ENCODE measurements around the gene UCHL1. TPM values are rescaled to one million over a fixed set of nuclear protein-coding genes. Genes with fewer than 3 reads are reported as not detected.

UCHL1 gene
- total RNA-seq, 1 donor from 2014 or later = 168 TPM

DNA sequence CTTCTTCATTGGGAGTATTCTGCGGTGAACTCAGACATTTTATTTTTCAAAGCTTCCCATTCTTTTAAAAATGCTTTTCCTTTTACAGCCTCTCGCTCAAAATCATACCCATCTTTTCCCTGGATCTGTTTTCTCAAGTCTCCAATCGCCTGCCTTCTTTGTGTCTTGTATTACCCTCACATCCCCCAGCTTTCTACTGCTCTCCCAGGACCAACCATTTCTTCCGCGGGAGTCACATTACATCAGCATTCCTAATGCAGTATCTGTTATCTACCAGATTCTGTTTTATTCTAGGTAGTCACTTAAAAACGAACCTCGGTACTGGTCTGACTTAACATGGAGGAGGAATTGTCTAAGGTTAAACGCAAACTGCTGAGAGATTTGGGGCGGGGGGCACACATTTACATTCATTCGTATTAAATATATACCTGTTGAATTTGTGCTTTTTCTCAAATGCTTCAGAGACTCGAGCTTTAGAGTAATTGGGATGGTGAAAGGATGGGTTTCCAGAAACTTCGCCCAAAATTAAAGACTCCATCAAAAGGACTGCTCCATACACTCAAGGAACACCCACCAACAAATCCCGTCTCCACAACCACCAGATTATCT lies 493 bp upstream of the UCHL1 start:
- Mint-ChIP-seq H3K27me3 (ENCODE audit: unreplicated experiment) (peaks cover 28% of the 10 kb centered on the region), H3K9me3 (ENCODE audit: unreplicated experiment) (no peaks in the 10 kb centered on the region), H3K27ac (ENCODE audit: unreplicated experiment) (peak overlapping the region; percentile 24), H3K4me1 (ENCODE audit: unreplicated experiment) (peaks cover 24% of the 10 kb centered on the region), H3K4me3 (ENCODE audit: unreplicated experiment) (peak overlapping the region; percentile 79), H3K36me3 (ENCODE audit: unreplicated experiment) (peaks cover 7% of the 10 kb centered on the region)
- DNase-seq (ENCODE audit: extremely low spot score, unreplicated experiment) = no peak
- TF ChIP-seq, protein P1, sequence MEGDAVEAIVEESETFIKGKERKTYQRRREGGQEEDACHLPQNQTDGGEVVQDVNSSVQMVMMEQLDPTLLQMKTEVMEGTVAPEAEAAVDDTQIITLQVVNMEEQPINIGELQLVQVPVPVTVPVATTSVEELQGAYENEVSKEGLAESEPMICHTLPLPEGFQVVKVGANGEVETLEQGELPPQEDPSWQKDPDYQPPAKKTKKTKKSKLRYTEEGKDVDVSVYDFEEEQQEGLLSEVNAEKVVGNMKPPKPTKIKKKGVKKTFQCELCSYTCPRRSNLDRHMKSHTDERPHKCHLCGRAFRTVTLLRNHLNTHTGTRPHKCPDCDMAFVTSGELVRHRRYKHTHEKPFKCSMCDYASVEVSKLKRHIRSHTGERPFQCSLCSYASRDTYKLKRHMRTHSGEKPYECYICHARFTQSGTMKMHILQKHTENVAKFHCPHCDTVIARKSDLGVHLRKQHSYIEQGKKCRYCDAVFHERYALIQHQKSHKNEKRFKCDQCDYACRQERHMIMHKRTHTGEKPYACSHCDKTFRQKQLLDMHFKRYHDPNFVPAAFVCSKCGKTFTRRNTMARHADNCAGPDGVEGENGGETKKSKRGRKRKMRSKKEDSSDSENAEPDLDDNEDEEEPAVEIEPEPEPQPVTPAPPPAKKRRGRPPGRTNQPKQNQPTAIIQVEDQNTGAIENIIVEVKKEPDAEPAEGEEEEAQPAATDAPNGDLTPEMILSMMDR (IDR thresholded peaks at IDR 0.05) = no peak

DNA sequence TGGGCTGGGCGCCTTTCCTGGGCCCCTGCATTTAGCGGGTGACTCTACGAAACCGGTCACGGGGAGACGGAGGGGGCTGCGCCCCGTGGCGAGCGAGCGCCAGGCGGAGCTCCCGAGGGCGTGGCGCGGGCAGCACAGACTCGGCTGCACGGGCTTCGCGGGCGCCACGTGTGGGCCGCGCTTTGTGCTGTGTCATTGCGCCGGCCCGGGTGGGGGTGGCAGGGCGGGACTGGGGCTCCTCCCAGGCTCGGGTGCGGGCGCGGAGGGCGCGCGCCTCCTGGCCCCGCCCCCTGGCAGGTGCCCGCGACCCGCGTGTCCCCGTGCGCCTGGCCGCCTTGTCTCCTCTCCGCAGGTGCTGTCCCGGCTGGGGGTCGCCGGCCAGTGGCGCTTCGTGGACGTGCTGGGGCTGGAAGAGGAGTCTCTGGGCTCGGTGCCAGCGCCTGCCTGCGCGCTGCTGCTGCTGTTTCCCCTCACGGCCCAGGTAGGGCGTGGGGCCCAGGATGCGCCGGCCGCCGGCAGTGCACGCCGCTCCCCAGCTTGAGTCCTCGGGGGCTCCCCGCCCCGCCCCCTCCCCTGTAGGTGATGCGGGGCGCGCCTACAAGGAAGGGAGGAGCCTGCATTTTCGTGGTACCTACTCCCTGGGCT lies 651 bp downstream of the UCHL1 start:
- peaks cover 24% of the 10 kb centered on the region for H3K27me3 Mint-ChIP-seq (ENCODE audit: unreplicated experiment)
- H3K4me3 Mint-ChIP-seq (ENCODE audit: unreplicated experiment) = peak overlapping the region; percentile 80
- H3K36me3 Mint-ChIP-seq (ENCODE audit: unreplicated experiment) = peaks cover 13% of the 10 kb centered on the region
- DNase-seq (ENCODE audit: extremely low spot score, unreplicated experiment) = peak; percentile 86
- peak overlapping the region; percentile 65 for H3K27ac Mint-ChIP-seq (ENCODE audit: unreplicated experiment)
- H3K9me3 Mint-ChIP-seq (ENCODE audit: unreplicated experiment) = no peaks in the 10 kb centered on the region
- peaks cover 24% of the 10 kb centered on the region for H3K4me1 Mint-ChIP-seq (ENCODE audit: unreplicated experiment)
- TF ChIP-seq, protein P1 (IDR thresholded peaks at IDR 0.05) = no peak

DNA sequence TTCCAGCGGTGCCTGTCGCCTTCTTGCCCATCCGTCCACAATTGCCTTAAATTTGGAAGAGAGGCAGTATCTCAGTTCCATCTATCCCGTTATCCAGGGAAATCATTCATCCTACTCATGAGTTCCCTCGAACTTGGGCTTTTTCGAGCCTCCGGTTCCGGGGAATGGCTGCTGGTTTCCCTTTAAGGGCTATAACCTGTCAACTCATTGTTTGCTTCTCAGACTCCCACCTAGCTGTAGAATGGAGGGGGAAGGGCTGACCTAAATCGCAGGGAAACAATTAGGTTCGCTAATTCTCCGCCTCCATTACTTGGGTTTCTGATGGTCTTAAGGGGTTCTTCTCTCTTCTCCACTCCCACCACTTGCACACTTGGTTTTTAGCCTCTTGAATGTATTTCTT lies 1.2 kb downstream of the UCHL1 start:
- H3K36me3 Mint-ChIP-seq (ENCODE audit: unreplicated experiment) = peaks cover 15% of the 10 kb centered on the region
- H3K9me3 Mint-ChIP-seq (ENCODE audit: unreplicated experiment) = no peaks in the 10 kb centered on the region
- TF ChIP-seq, protein P1 (IDR thresholded peaks at IDR 0.05) = no peak
- peaks cover 20% of the 10 kb centered on the region for H3K27me3 Mint-ChIP-seq (ENCODE audit: unreplicated experiment)
- peak overlapping the region; percentile 80 for H3K4me3 Mint-ChIP-seq (ENCODE audit: unreplicated experiment)
- peaks cover 24% of the 10 kb centered on the region for H3K4me1 Mint-ChIP-seq (ENCODE audit: unreplicated experiment)
- no peak for DNase-seq (ENCODE audit: extremely low spot score, unreplicated experiment)
- H3K27ac Mint-ChIP-seq (ENCODE audit: unreplicated experiment) = peak overlapping the region; percentile 65

DNA sequence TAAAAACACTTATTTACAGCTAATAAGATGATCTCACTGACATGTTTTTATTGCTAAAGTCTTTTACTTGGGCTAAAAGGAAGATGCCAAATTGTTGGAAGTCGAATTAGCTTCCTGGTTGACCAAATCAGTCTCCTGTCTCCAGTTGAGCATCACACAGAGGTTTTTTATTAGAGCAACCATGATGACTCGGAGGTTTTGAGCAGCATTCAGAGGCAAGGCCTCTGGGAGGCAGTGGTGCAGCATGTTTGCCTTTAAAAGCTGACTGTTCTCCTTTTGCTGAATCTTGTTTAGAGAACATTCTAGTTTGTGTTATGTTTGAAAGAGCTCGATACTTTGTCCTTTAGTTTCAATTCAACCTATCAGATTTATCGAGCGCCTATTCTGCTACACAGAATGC lies 2.1 kb downstream of the UCHL1 start:
- peaks cover 24% of the 10 kb centered on the region for H3K4me1 Mint-ChIP-seq (ENCODE audit: unreplicated experiment)
- TF ChIP-seq, protein P1 (IDR thresholded peaks at IDR 0.05) = peak; percentile 54
- H3K27ac Mint-ChIP-seq (ENCODE audit: unreplicated experiment) = peak overlapping the region; percentile 45
- peaks cover 24% of the 10 kb centered on the region for H3K36me3 Mint-ChIP-seq (ENCODE audit: unreplicated experiment)
- H3K27me3 Mint-ChIP-seq (ENCODE audit: unreplicated experiment) = peaks cover 14% of the 10 kb centered on the region
- no peaks in the 10 kb centered on the region for H3K9me3 Mint-ChIP-seq (ENCODE audit: unreplicated experiment)
- DNase-seq (ENCODE audit: extremely low spot score, unreplicated experiment) = no peak
- H3K4me3 Mint-ChIP-seq (ENCODE audit: unreplicated experiment) = peak overlapping the region; percentile 80

DNA sequence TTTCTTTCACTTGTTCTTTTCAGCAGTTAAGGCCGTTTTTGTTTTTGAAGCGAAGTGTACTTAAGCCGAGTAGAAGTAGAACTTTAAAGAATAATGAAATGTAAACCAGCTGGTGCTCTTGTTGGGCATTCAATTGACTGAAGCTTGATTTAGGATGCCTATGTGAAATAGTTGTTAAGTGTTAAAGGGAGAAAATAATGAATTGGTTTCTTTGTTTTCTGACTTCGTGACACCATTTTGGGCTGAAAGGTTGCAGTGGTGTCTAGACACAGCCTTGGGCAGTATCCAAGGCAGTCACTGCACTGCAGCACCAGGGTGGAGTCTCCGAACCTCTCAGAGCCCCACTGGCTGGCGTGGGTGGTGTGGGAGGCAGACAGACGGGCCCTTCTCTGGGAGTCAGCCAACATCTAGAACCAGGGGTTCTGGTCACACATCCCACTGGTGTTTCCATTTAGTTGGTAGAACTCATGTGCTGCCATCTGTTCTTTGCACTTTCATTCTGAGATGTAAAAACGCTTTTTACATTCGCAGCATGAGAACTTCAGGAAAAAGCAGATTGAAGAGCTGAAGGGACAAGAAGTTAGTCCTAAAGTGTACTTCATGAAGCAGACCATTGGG lies 3.5 kb downstream of the UCHL1 start:
- H3K27me3 Mint-ChIP-seq (ENCODE audit: unreplicated experiment) = peaks cover 8% of the 10 kb centered on the region
- H3K36me3 Mint-ChIP-seq (ENCODE audit: unreplicated experiment) = peaks cover 25% of the 10 kb centered on the region
- DNase-seq (ENCODE audit: extremely low spot score, unreplicated experiment) = no peak
- H3K9me3 Mint-ChIP-seq (ENCODE audit: unreplicated experiment) = no peaks in the 10 kb centered on the region
- no peak overlapping the region for H3K4me3 Mint-ChIP-seq (ENCODE audit: unreplicated experiment)
- H3K4me1 Mint-ChIP-seq (ENCODE audit: unreplicated experiment) = peaks cover 24% of the 10 kb centered on the region
- no peak overlapping the region for H3K27ac Mint-ChIP-seq (ENCODE audit: unreplicated experiment)
- TF ChIP-seq, protein P1 (IDR thresholded peaks at IDR 0.05) = no peak

All from osteocyte (in vitro differentiated cells).